Left lung (tissue), 10 donors: Measurements from ENCODE around the gene LPO. TPM values are rescaled to one million over a fixed set of nuclear protein-coding genes. Genes with fewer than 3 reads are reported as not detected.

ENCODE experiments used
- ATAC-seq: fragments of 200-7000 bp; cut with Tn5 transposase; one replicate; pipeline ENCODE4 v1.9.1; 2020; ENCODE audit warnings: moderate library complexity
- DNase-seq, 4 donors: peaks; one replicate each; pipeline ENCODE4 v3.0.0-alpha.2; 2013 to 2020
- H3K27ac ChIP-seq, 2 donors: fragments of 200-600 bp; sonication (generic) in 1 of 2; one replicate each; pipeline versions ENCODE4 v1.5.0 to v1.8.0; 2020 to 2021
- H3K27me3 ChIP-seq, 2 donors: fragments of 200-600 bp; sonication (generic) in 1 of 2; one replicate each; pipeline versions ENCODE4 v1.5.0 to v1.8.0; 2020 to 2021
- H3K36me3 ChIP-seq, 2 donors: fragments of 200-600 bp; sonication (generic) in 1 of 2; one replicate each; pipeline versions ENCODE4 v1.5.0 to v1.8.0; 2020 to 2021
- H3K4me1 ChIP-seq, 2 donors: fragments of 200-600 bp; one replicate each; pipeline ENCODE4 v1.8.0; 2021
- H3K4me3 ChIP-seq, 2 donors: fragments of 200-600 bp; sonication (generic) in 1 of 2; one replicate each; pipeline versions ENCODE4 v1.5.0 to v1.8.0; 2020 to 2021; ENCODE audit warnings: mild to moderate bottlenecking in 1 of 2
- H3K9me3 ChIP-seq, 2 donors: fragments of 200-600 bp; sonication (generic) in 1 of 2; one replicate each; pipeline versions ENCODE4 v1.5.0 to v1.8.0; 2020 to 2021
- intact Hi-C, 2 donors: fragments of 100-400 bp; cut with DNase I; formaldehyde crosslinking; loops; one replicate each; pipeline versions ENCODE4 v1.11.2 to v1.14.2; 2022
- polyA plus RNA-seq, 6 donors: library from polyadenylated mRNA; unstranded; fragments of 120-200 nt; gene quantifications; one replicate each; pipeline ENCODE4 v1.2.1, GENCODE V29; 2013; ENCODE audit not compliant: insufficient read length in 6 of 6
- total RNA-seq, 2 donors: library from RNA; stranded (reverse); fragmentation: NEBNext Ultra II Directional; extraction: Animal tissue kit (Norgen Biotek cat#: 25700); gene quantifications; one replicate each; pipeline ENCODE4 v1.2.1, GENCODE V29; 2021
- TF ChIP-seq, protein P1 (sequence below), 2 donors: fragments of 200-600 bp; sonication (generic) in 1 of 2; IDR thresholded peaks; one replicate each; pipeline versions ENCODE4 v1.5.0 to v1.8.0; 2021; ENCODE audit warnings: antibody characterized with exemption in 2 of 2
- donor health status: DM: no; HTN: yes; CAD: no.
- donor health status: DM: no; HTN: no; CAD: no.

LPO gene
- total and polyA plus RNA-seq, 8 donors: 0.10 to 0.24 (median 0.14) TPM; not detected in 1

GRCh38 chr17:58267347-58268324 lies 29.3 kb downstream of the LPO start:
- no peaks in the 10 kb centered on the region for H3K36me3 ChIP-seq
- ATAC-seq (no peak), DNase-seq (no peak)
- intact Hi-C loops: no loop called here
- H3K4me1 ChIP-seq: no peaks in the 10 kb centered on the region
- TF ChIP-seq, protein P1, sequence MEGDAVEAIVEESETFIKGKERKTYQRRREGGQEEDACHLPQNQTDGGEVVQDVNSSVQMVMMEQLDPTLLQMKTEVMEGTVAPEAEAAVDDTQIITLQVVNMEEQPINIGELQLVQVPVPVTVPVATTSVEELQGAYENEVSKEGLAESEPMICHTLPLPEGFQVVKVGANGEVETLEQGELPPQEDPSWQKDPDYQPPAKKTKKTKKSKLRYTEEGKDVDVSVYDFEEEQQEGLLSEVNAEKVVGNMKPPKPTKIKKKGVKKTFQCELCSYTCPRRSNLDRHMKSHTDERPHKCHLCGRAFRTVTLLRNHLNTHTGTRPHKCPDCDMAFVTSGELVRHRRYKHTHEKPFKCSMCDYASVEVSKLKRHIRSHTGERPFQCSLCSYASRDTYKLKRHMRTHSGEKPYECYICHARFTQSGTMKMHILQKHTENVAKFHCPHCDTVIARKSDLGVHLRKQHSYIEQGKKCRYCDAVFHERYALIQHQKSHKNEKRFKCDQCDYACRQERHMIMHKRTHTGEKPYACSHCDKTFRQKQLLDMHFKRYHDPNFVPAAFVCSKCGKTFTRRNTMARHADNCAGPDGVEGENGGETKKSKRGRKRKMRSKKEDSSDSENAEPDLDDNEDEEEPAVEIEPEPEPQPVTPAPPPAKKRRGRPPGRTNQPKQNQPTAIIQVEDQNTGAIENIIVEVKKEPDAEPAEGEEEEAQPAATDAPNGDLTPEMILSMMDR (IDR thresholded peaks at IDR 0.05): no peak
- H3K9me3 ChIP-seq: no peaks in the 10 kb centered on the region
- H3K4me3 ChIP-seq: no peak overlapping the region
- no peak overlapping the region for H3K27ac ChIP-seq
- peaks cover 0 to 48% of the 10 kb centered on the region in 2 donors for H3K27me3 ChIP-seq

GRCh38 chr17:58268326-58268725 lies 29.9 kb downstream of the LPO start:
- H3K27me3 ChIP-seq: peaks cover 0 to 49% of the 10 kb centered on the region in 2 donors
- TF ChIP-seq, protein P1 (IDR thresholded peaks at IDR 0.05): no peak
- no peak overlapping the region for H3K27ac ChIP-seq
- no peak for ATAC-seq
- no peak for DNase-seq
- H3K9me3 ChIP-seq: no peaks in the 10 kb centered on the region
- no peaks in the 10 kb centered on the region for H3K36me3 ChIP-seq
- no peak overlapping the region for H3K4me3 ChIP-seq
- no peaks in the 10 kb centered on the region for H3K4me1 ChIP-seq
- intact Hi-C loops: no loop called here

DNA sequence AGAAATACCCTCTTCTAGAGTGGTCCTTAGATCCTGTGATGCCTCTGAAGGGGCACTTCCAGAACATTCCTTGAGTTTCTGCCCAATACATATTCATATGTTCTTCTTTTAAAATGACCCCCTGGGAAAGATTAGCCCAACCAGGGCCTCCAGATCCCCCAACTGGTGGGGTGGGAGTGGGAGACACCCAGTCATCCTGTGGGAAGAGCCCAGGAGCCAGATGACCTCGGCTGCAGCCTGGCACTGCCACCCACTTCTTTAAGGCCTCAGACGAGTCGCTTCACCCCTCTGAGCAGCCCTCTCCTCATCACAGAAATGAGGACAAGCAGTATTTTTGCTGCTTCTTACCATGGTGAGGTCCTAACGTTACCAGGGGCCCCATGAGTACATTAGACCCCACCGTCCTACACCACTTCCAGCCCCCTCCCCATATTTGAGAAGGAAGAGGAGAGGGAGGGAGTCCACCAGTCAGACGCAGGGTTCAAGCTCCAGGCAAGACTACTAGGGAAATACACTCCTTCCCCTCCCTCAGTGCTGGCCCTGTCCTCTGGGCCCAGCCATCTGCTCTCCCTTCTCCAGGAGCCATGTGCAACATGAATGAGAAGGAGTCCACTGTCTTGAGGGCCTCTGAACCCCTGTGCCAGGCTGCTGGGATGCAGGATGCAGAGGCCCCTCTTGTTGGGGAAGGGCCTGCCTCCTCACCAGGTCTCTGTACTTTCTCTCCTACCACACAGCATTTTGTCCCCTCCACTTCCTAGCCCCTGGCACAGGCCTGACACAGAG lies 30.6 kb downstream of the LPO start:
- intact Hi-C loops: no loop called here
- no peak for ATAC-seq

GRCh38 chr17:58269557-58270291 lies 31.3 kb downstream of the LPO start:
- Histone ChIP-seq H3K9me3 (no peaks in the 10 kb centered on the region), H3K4me3 (no peak overlapping the region), H3K4me1 (no peaks in the 10 kb centered on the region), H3K36me3 (no peaks in the 10 kb centered on the region), H3K27ac (no peak overlapping the region), H3K27me3 (peaks cover 0 to 40% of the 10 kb centered on the region in 2 donors)
- intact Hi-C loops: no loop called here
- DNase-seq: no peak
- TF ChIP-seq, protein P1 (IDR thresholded peaks at IDR 0.05): no peak
- no peak for ATAC-seq

More for the DNA sequence above, 30.6 kb downstream of the LPO start:
- Histone ChIP-seq H3K27me3 (peaks cover 0 to 47% of the 10 kb centered on the region in 2 donors), H3K4me3 (no peak overlapping the region), H3K36me3 (no peaks in the 10 kb centered on the region), H3K27ac (no peak overlapping the region), H3K4me1 (no peaks in the 10 kb centered on the region), H3K9me3 (no peaks in the 10 kb centered on the region)
- no peak for DNase-seq
- TF ChIP-seq, protein P1 (IDR thresholded peaks at IDR 0.05): no peak
